Subcutaneous adipose tissue (tissue), 4 donors: ENCODE results near the gene INPP4B. TPM values are rescaled to one million over a fixed set of nuclear protein-coding genes. Genes with fewer than 3 reads are reported as not detected.

Experiments
- total RNA-seq, 4 donors: library from RNA; depleted of rRNA; stranded (reverse); fragments of >200 nt; gene quantifications; one replicate each; pipeline ENCODE4 v1.1.0, GENCODE V29; 2016
- TF ChIP-seq, protein P1 (sequence below): fragments of 450-650 bp; IDR thresholded peaks from one replicate; pipeline ENCODE4 v1.5.1; 2016; ENCODE audit warnings: low read depth, mild to moderate bottlenecking, control low read depth, antibody characterized with exemption, moderate library complexity

The INPP4B gene
- total RNA-seq, 4 donors from 2014 or later: 14.3 to 28.1 (median 24.6) TPM

- TF ChIP-seq, protein P1, sequence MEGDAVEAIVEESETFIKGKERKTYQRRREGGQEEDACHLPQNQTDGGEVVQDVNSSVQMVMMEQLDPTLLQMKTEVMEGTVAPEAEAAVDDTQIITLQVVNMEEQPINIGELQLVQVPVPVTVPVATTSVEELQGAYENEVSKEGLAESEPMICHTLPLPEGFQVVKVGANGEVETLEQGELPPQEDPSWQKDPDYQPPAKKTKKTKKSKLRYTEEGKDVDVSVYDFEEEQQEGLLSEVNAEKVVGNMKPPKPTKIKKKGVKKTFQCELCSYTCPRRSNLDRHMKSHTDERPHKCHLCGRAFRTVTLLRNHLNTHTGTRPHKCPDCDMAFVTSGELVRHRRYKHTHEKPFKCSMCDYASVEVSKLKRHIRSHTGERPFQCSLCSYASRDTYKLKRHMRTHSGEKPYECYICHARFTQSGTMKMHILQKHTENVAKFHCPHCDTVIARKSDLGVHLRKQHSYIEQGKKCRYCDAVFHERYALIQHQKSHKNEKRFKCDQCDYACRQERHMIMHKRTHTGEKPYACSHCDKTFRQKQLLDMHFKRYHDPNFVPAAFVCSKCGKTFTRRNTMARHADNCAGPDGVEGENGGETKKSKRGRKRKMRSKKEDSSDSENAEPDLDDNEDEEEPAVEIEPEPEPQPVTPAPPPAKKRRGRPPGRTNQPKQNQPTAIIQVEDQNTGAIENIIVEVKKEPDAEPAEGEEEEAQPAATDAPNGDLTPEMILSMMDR: no peak
These were observed 262.4 kb downstream of the INPP4B start for GRCh38 chr4:142583708-142584107.

DNA sequence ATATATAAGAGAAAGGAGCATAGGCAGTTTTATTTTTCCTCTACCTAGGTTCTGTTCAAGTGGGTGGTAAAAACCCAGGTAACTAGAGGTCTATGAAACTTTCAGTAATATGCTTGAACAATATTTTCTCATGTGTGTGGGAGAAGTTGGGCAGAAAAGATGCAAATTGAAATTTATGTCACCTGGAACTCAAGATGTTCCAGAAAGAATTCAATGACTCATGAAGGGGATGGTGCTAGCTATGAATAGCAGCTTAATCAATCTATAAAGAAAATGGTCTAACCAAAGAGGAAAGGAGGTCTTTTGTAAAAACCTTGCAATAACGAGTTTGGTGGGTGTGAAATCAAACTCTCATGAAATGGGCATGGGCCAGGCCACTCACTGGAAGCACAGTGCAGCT lies 263.8 kb downstream of the INPP4B start:
- TF ChIP-seq, protein P1: no peak

DNA sequence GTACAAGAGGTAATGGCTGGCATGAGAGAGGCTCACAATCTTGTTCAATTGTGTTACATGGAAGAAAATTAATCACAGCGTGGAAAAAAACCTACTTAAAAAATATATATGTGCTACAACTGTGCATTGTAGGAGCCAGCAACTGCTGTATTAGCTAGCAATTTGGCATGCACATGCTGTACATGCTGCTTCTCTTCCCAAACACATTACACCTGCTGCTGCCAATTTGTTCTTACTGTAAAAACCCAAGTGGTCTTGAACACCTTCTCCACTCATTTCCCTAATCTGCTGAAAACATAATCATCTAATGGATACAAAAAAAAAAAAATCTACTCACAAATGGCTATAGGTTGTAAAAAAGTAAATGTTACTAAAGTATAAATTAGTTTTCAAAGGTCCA lies 264.2 kb downstream of the INPP4B start:
- TF ChIP-seq, protein P1: no peak

GRCh38 chr4:142579443-142579842 lies 266.7 kb downstream of the INPP4B start:
- TF ChIP-seq, protein P1: no peak

DNA sequence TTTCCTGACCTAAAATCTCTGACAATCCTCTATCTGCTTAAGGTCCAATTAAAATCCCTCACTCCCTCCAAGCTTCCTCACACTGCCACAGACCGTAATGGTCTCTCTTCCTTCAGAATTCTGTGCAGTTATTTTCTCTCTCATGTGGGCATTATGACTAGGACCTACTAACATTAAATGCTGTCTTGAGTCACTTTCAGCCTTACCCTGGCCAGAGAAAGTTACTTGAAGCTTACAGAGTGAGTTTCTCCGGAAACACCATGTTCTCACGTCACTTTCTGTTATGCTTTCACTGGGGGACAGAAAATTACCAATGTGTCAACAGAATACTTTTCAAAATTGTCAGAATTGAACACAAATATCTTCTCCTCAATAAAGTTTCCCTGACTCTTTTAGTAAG lies 271.8 kb downstream of the INPP4B start:
- TF ChIP-seq, protein P1: no peak

DNA sequence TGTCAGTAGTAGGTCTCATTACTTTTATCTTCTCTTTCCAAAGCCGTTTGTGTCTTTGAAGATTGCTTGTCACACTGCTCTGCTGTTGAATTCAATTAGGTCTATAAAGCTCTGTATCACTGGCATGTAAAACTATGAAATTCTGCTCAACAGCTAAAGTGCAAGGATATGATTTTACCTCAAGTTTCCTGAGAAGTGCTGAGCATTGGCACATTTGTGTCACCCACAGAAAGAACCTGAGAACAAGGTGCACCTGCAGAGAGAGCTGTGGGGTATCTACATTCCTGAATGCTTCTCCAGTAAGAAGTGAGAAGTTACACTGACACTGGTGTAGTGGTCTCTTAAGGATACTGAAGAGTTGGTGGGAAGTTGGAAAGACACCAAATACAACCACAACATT lies 274.0 kb downstream of the INPP4B start:
- TF ChIP-seq, protein P1: no peak

GRCh38 chr4:142567620-142568451 lies 278.3 kb downstream of the INPP4B start:
- TF ChIP-seq, protein P1: no peak
